Left ventricle myocardium superior (tissue), 1 donor: ENCODE results near the gene SLC13A2. TPM values are rescaled to one million over a fixed set of nuclear protein-coding genes. Genes with fewer than 3 reads are reported as not detected.
"Not testable (repeated sequence)": the region's sequence is repeated elsewhere in the genome, so short reads cannot be mapped to it uniquely, and the experiment has no call there.

Experiments
- ATAC-seq: fragments of 200-7000 bp; cut with Tn5 transposase; one replicate; pipeline ENCODE4 v1.9.1; 2020; ENCODE audit warnings: mild to moderate bottlenecking, moderate library complexity
- DNase-seq: peaks from one replicate; pipeline ENCODE4 v3.0.0-alpha.2; 2020
- intact Hi-C: fragments of 100-400 bp; cut with micrococcal nuclease; formaldehyde crosslinking; loops from one replicate; pipeline ENCODE4 v1.11.0; 2022
- total RNA-seq: library from RNA; stranded (reverse); fragmentation: NEBNext Ultra II Directional; extraction: Animal tissue kit (Norgen Biotek cat#: 25700); gene quantifications from one replicate; pipeline ENCODE4 v1.2.1, GENCODE V29; 2021
- donor health status: DM: no; HTN: yes; CAD: no; lungs with severe emphysema.

The SLC13A2 gene
- total RNA-seq, 1 donor from 2014 or later, result not detected

- DNase-seq, result no peak
- intact Hi-C loops, result no loop called here
- ATAC-seq, result no peak
Observed at GRCh38 chr17:28507567-28508203, 34.2 kb downstream of the SLC13A2 start.

DNA sequence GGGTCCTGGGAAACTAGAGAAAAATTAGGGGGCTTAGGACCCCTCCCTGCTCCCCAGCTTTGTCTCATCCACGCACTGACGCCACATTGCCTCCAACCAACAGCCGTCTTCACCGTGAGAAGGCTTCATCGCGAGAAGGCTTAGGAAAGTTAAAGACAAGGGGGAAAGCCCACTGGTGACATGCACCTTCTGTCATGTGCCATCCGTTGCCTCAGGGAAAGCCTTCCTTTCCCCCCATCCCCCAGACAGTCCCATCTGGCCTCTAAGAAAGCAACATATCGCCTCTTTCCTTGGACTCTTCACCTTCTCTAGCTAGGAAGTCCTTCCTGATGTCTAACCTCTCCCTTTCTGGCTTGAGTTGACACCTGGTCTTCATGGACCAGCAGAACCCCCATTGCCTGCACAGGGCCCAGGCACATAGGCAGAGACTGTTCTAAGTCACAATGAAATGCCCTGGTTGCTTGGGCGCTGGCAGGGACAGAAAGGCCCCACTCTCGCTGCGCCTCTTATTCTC lies 34.8 kb downstream of the SLC13A2 start:
- no peak for ATAC-seq
- no peak for DNase-seq
- intact Hi-C loops, result no loop called here

DNA sequence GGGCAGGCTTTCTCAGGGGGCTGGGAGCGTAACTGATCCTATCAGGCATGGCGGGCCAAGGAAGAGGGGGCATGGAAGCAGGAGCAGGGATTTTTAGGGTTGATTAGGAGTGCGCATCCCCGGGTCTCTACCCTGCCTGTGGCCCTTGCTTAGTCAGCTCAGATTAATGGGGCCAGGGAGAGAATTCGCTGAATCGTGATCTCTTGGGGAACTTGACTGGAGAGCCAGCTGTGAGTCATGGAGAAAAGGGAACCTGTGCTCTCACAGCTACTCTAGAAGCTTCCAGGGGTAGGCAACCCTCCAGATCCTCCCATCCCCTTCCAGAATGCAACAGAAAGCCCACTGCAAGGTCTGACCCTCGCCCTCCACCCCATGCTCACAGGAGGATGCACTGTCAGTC lies 36.3 kb downstream of the SLC13A2 start:
- intact Hi-C loops, result no loop called here
- ATAC-seq, result peak; percentile 30

DNA sequence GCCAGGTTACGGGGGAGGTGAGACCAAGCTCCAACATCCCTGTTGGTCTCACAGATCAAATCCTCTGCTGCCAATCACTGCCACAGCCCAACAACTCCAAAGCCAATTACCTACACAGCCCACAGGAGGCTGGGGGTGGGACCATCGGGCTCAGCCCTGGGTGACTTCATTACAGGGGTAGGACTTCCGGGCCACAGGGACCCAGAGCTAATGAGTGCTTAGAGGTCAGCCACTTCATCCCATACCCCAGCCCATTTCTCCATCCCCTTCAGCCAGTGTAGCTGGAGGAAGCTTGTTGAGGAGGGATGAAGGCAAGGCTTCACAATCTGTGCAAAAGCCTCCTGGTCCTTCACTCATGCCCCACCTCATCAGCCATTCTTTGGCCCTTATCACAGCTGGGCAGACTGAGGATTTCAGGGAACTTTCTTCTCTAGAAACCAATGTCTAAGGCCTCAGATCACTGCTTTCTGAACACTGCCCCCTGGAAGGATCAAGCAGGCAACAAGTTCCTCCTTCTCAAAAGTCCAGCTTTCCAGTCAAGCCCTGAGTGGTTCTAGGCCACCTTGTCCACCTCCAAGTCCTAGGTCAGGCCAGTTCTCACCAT lies 38.5 kb downstream of the SLC13A2 start:
- intact Hi-C loops, result no loop called here
- ATAC-seq (no peak), DNase-seq (no peak)

More for the DNA sequence above, 36.3 kb downstream of the SLC13A2 start:
- DNase-seq, result no peak

GRCh38 chr17:28513476-28513875 lies 40.0 kb downstream of the SLC13A2 start:
- intact Hi-C loops, result no loop called here
- no peak for DNase-seq
- no peak for ATAC-seq

DNA sequence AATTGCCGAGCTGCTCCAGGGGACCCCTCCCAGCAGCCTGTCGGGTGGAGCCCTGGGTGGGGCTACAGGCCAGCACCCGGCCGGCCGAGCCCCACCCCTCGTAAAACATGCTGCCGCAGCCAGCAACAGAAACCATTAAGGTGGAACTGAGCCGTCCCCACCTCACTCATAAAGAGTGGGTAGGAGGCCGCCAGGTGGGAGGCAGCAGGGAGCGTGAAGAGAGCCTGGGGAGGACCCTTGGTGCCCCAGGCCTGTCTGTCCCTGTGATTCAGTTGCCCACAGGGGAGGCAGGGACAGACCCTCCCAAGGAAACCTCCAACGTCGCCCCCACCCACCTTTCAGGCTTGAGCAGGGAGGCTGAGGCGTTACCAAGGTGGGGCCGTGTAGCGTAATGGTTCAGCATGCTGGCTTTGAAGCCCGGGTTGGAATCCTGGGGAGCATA lies 41.1 kb downstream of the SLC13A2 start:
- no peak for ATAC-seq
- intact Hi-C loops, result no loop called here
- no peak for DNase-seq

- ATAC-seq (no peak), DNase-seq (no peak)
- intact Hi-C loops, result no loop called here
Observed at GRCh38 chr17:28515518-28515917, 42.1 kb downstream of the SLC13A2 start.

- ATAC-seq (no peak), DNase-seq (no peak)
- intact Hi-C loops, result no loop called here
Observed at GRCh38 chr17:28518132-28518531, 44.7 kb downstream of the SLC13A2 start.

- intact Hi-C loops, result no loop called here
- DNase-seq (no peak), ATAC-seq (no peak)
Observed at GRCh38 chr17:28518578-28518977, 45.1 kb downstream of the SLC13A2 start.

- intact Hi-C loops, result no loop called here
- ATAC-seq, result no peak
- DNase-seq, result no peak
Observed at GRCh38 chr17:28519236-28519635, 45.8 kb downstream of the SLC13A2 start.

GRCh38 chr17:28520687-28521086 lies 47.2 kb downstream of the SLC13A2 start:
- DNase-seq (no peak), ATAC-seq (no peak)
- intact Hi-C loops, result no loop called here

GRCh38 chr17:28521311-28522085 lies 48.1 kb downstream of the SLC13A2 start:
- intact Hi-C loops, result no loop called here
- ATAC-seq (no peak), DNase-seq (no peak)

GRCh38 chr17:28522281-28522680 lies 48.8 kb downstream of the SLC13A2 start:
- ATAC-seq, DNase-seq, intact Hi-C loops: not testable (repeated sequence)

GRCh38 chr17:28523186-28523585 lies 49.7 kb downstream of the SLC13A2 start:
- intact Hi-C loops, result no loop called here
- ATAC-seq (no peak), DNase-seq (no peak)

DNA sequence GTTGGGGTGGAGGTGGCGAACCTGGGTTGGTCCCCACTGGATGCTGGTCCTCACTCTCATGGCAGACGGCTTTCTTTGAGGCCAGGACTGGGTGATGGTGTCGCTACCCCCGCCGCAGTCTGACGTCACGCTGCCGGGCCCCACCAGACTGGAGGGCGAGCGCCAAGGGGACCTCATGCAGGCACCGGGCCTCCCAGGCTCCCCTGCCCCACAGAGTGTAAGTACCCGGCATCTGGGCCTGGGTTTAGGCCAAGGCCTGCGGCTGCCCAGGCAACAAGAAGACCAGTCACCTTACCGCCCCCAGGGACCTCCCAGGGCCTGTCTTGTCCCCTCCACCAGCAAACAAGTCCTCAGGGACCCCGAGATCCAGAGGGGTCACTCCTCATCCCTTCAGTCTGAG lies 50.4 kb downstream of the SLC13A2 start:
- no peak for ATAC-seq
- intact Hi-C loops, result no loop called here

DNA sequence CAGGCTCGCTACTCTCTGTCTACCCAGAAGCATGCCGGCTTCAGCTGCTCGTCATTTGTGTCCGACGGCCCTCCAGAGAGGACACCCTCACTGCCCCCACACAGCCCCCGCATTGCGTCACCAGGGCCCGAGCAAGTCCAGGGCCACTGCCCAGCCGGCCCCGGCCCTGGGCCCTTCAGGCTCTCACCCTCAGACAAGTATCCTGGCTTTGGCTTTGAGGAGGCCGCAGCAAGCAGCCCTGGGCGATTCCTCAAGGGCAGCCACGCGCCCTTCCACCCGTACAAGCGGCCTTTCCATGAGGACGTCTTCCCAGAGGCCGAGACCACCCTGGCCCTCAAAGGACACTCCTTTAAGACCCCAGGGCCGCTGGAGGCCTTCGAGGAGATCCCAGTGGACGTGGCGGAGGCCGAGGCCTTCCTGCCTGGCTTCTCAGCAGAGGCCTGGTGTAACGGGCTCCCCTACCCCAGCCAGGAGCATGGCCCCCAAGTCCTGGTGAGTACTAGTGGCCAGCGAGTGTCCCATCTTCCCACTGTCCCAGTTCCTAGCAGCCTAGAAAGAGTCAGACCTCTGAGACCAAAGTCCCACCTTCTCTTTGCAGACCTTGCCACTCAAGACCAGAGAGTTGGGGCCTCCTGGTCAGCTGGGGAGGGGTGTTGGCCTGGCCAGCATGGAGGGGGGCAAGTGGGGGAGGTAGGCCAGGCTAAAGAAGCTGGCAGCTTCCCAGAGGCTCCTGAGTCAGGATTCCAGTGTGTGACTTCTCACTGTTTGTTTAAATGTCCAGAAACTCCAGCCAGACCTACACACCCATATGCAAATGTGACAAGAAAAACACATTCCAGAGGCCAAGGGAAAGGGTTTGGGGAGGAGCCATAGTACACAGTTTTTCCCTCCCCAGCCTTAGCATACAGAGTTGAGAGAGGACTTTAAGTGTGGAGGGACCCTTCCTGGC lies 51.3 kb downstream of the SLC13A2 start:
- intact Hi-C loops, result no loop called here
- ATAC-seq (no peak), DNase-seq (no peak)

More for the DNA sequence above, 50.4 kb downstream of the SLC13A2 start:
- no peak for DNase-seq

DNA sequence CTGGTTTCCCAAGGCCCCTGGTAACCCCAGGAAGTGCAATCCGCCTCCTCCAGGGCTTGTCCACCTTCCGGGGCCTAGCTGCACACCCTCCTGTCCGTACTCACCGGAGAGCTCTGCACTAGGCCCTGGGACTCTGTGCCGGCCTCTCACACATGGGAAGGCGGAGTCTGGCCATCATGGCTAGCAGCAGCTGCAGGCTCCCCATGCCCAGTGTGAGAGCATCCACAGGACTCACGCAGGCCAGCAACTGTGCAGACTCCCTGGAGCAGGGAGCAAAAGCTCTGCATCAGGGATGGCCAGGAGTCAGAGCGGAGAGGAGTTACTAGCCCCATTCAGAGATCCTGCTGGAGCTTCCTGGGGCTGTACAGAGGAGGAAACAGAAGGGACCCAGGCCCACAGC lies 52.9 kb downstream of the SLC13A2 start:
- intact Hi-C loops, result no loop called here
- DNase-seq, result no peak
- no peak for ATAC-seq

DNA sequence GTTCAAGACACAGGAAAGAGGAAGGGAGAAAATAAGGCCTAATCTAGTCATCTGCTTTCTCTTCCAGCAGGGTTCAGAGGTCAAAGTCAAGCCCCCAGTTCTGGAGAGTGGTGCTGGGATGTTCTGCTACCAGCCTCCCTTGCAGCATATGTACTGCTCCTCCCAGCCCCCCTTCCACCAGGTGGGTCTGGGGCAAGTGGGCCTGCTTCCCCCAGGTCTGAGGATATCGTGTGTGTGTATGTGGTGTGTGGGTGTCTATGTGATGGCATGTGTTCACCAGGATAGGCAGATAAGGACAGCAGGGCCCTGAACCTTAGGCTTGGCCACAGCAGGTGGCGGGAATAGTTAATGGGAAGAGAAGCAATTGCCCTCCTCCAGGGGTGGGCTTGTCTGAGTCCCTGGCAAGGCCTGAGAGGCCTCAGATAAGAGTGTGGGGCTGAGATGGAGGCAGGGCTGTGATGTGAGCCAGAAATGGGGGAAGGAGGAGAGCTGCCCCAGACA lies 53.8 kb downstream of the SLC13A2 start:
- no peak for DNase-seq
- intact Hi-C loops, result no loop called here
- no peak for ATAC-seq

DNA sequence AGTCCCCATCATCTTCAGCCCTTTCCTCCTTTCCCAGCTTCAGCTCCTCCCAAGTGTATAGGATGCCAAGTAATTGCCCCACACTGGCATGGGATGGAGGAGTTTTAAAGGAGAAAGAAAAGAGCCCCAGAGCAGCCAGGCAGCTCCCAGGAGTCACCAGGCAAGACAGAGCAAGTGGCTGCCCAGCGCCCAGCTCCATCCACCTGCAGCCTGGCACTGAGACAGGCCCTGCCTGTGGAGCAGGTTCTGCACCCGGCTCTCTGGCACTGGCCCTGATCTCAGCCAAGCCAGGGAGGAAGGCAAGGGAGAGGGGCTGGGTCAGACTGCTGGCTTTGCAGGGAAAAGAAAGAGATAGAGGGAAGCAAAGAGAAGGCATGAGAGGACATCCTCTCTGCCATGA lies 54.4 kb downstream of the SLC13A2 start:
- ATAC-seq (no peak), DNase-seq (no peak)
- intact Hi-C loops, result no loop called here
